GM18867 (cell line): Measurements from ENCODE around the gene S100A3.

Source experiments
- ATAC-seq: cut with Tn5 transposase; IDR thresholded peaks from one replicate; pipeline ENCODE4 v1.9.1; 2021; ENCODE audit warnings: mild to moderate bottlenecking, moderate library complexity; ENCODE audit not compliant: unreplicated experiment

The S100A3 gene

GRCh38 chr1:153515504-153516394, 33.3 kb downstream of the S100A3 start:
- ATAC-seq, result no peak

GRCh38 chr1:153513666-153514065, 35.4 kb downstream of the S100A3 start:
- no peak for ATAC-seq

GRCh38 chr1:153513023-153513422, 36.0 kb downstream of the S100A3 start:
- ATAC-seq, result no peak

- peak; percentile 73 for ATAC-seq
Observed at GRCh38 chr1:153510984-153511410, 38.1 kb downstream of the S100A3 start.

- no peak for ATAC-seq
Observed at GRCh38 chr1:153509729-153510354, 39.2 kb downstream of the S100A3 start.

GRCh38 chr1:153509036-153509435, 40.0 kb downstream of the S100A3 start:
- ATAC-seq, result no peak

GRCh38 chr1:153507926-153508583, 41.0 kb downstream of the S100A3 start:
- no peak for ATAC-seq

- no peak for ATAC-seq
Observed at GRCh38 chr1:153506831-153507413, 42.1 kb downstream of the S100A3 start.

- ATAC-seq, result no peak
Observed at GRCh38 chr1:153506386-153506785, 42.7 kb downstream of the S100A3 start.

- no peak for ATAC-seq
Observed at GRCh38 chr1:153505576-153505975, 43.5 kb downstream of the S100A3 start.

GRCh38 chr1:153503766-153504165, 45.3 kb downstream of the S100A3 start:
- ATAC-seq, result no peak

- ATAC-seq, result no peak
Observed at GRCh38 chr1:153498746-153499145, 50.3 kb downstream of the S100A3 start.
